ENCODE measurements around the gene SSPN.

SSPN gene

DNA sequence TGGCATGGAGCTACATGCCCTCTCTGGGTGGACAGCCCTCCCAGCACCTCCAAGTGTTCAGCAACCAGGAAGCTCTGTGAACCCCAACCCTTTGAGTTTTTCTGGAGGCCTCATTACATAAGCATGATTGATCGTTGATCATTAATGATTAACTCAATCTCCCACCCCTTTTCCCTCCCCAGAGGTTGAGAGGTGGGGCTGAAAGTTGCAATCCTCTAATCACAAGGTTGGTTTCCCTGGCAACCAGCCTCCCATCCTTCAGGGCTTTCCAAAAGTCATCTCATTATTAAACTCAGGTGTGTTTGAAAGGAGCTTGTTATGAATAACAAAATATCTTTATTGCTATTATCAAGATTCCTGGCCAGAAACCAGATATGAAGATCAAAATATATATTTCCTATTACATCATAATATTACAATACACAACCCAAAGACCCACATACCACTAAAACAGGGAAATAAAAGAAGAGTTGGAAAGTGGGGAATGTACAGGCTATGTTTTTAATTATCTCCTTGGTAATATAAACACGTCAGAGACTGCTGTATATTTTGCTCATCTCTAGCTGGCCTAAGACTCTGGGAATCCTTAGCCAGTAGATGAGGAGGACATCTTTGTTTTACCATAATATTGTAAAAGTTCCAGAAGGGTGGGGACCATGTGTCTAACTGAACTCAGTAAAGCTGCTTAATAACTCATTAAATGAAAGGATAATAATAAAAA is 73.6 kb downstream of the SSPN start:
- no peak for FAIRE-seq

DNA sequence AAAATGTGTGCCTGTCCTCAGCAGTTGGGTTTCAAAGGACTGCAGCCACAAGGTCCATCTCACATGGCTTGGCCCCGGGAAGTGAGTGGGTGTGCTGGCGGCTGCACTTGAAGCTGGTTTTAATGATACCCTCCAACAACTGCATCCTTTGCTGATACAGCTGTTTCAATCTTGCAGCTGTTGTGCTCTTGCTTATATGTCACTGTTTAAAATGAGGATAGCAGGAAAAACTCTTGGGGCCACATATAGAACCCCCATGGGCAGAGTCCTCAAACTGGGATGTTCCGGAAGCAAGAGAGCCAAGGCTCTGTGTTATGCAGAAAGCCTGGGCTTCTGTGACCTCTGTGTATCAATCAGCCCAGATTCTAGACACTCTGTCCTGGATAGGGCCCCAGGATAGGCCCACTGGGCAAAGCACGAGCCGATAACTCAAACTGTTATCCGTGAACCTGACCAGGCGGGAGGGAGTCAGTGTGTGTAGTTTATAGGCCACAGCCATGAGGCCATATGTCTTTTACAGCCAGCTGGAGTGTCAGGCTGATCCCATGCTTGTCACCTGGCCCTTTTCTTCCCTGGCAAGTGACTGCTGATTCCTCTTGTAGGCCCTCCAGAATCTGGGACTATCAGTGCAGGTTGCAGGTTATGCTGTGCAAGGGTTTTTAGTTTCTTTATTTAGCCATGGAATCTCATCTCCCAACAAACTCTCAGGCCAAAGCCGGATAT is 74.3 kb downstream of the SSPN start:
- FAIRE-seq, result no peak

DNA sequence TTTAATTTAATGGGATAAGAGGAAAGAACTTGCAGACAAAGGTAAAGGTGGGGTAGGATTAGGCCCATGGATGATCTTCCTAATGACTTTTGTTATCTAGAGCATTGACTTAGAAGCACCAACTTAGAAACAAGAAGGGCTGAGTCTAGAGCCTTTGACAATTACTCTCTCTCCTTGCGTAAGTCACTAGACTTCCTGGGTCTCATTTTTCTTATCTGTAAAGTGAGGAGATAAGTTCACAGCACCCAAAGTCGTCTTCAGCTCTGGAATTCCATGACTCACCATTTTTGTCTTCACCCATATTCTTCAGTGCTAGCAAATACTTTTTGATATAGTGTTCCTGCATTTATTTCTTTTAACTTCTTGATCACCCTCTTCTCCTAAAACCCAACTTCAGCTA is 75.7 kb downstream of the SSPN start:
- no peak for FAIRE-seq

DNA sequence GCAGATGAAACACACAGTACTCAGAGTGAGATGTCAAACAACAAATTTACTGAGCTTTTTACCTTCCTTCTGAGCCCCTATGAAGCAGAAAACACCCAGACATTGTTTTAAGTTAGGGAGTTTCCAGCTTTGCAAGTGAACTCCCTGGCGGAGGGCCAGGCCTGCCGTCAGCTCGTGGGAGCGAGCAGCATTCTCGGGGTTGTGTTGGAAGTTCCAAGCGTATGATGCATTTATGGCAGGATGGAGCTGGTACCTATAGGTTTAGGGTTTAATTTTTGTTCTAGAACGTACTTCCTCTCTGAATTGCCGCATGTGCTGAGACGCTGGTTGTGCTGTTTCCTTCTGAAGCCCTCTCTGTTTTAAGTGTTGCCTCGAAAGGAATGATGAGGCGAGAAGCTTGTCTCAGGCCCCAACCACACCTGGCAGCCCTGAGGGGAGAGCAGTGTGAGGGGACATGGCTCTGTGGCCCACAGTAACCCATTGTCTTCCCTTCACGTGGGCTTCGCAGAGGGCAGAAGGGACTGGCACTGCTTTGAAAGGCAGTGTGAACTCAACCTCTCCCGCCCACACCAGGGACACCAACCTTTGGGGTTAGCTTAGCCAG is 76.6 kb downstream of the SSPN start:
- FAIRE-seq, result no peak

DNA sequence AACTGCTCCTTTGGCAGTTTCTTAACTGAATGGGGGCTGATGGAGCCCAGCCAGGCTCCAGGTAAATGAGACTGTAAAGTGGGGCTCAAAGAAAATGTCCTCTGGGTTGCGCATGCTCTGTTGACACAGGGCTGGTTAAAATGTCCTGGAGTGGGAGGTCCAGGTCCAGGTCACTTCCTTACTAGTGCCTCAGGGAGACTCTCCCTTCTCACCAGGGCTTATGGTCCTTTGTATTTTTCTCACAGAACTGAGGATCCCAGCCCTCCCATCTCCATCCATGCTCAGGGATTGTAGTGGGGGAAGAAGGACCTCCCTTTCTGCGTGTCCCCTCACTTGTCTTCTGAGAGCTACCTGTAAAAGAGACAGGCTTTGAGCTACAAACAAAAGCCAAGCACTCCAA is 77.5 kb downstream of the SSPN start:
- no peak for FAIRE-seq

DNA sequence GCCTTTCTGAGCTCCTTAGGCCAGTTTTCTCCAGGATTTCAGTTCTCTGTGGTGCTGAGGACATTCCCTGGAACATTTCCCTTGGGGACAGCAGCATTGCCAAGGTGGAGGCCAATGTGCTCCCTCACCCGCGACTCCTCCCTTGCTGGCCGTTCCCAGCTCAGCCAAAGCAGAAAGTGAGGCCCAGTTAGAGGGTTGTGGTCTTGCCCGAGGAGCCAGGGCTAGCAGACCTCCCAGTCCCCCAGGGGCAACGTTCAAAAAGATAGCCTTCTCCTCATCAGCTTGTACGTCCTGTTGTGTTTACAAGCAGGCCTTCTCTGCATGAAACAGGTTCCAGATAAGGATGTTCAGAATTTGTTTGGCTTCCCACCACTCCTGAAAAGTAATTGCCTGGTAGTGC is 78.4 kb downstream of the SSPN start:
- FAIRE-seq, result no peak

DNA sequence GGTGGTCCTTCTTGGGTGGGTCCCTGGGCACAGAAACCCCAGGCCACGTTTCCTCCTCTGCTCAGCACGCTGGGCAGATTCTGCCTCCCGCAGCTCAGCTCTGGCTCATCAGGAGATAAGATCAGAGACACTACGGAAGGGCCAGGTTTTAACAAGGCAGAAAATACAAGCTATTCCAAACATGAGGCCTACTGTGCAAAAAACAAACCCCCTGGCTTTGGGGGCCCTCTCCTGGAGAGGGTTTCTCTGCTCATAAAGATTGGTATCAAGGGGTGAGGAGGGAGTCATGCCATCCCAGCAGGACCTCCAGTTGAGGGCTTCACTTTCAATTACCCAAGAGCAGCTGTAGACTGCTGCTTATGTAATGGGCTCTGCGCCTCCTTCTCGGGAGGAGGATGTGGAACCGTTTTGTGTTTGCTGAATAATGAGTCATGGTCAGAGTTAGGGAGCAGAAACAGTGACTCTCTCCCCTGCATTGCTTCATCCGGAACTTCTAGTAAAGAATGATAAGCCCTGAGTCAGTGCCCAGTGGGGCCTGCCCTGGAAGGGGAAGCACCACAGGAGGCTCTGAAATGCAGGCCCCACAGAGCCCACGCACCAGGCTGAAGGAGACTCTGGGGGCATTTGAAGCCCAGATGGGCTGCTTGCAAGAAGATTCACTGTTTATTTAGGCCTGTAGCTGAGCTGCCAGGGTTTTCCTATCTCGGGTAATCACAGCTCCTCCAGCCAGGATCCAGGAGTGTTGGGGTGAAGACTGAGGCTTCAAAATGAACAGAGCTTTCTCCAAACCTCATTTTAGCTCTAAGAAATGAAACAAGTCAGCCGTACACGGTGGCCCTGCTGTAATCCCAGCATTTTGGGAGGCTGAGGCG is 79.3 kb downstream of the SSPN start:
- FAIRE-seq, result no peak

DNA sequence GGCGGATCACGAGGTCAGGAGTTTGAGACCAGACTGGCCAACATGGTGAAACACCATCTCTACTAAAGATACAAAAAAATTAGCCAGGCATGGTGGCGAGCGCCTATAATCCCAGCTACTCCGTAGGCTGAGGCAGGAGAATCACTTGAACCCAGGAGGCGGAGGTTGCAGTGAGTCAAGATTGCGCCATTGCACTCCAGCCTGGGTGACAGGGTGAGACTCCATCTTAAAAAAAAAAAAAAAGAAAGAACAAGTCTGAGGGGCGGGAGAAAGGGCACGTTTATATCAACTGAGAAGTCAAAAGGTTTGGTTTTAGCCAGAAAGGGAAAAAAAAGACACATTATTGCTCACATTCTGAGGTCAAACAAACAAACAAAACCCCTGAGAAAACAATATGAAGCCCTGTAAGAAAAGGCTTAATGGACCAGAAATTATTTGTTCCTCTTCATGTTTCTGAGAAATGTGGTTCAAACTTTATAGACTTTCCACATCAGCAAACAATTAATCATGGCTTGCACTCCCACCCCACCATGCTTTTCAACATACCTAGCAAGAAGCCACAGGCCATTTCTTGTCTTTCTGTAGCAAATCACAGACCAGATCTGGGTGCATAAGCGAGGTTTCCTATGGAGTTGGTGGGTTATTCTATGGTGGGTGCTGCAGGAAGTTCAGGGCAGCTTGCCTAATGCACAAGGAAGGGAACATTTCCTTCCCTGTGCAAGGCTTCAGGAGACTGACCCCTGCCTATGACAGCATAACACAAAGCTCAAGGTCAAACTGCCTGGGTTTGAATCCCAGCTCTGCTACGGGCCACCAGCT is 80.1 kb downstream of the SSPN start:
- FAIRE-seq, result no peak

DNA sequence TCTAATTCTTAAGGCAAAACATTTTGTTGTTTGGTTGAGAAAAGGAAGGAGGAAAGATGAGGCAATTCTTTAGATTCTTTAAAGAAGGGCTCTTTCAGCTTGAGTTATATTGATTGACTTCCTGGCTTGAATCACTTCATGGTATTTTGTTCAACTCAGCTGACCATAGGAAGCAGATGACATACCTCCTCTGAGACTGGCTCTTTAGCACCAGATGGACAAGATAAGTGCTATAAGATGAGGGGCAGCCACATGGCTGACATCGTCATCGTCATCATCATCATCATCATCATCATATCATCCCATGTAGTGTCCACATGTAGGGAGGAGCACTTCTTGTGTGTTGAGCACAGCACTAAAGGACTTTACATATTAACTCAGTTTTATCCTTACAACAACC is 81.3 kb downstream of the SSPN start:
- FAIRE-seq, result no peak

DNA sequence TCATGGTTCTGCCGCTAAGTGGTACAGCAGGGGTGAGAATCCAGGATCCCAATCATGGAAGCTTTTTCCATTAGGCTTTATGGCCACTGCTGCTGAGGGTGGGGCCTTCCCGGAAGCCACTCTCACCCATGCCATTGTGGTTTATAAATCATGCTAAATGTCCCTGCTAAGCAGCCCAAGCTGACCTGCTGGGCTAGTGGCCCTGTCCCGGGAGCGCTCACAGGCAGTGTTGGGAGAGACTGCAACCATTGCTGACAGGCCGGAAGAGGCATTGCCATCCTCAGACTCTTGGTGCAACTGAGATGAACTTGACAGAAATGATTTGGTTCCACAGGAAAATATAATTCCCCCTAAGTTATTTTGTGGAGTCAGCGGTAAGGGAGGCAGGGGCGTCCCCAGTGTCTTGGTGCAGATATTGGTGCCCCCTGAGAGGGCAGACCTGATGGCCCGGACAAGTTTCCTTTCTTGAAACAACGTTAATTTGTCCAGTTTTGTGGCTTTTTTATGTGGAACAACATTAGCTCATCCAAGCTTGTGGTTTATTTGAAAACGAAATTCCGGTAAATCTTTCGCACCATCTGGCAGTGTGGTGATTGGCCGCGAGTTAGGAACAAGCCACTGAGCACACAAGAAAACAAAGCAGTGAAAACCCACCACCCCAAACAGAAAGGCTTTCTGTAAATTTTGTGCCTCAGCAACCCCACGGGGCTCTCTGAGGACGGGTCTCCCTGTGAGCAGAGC is 82.3 kb downstream of the SSPN start:
- FAIRE-seq, result no peak

DNA sequence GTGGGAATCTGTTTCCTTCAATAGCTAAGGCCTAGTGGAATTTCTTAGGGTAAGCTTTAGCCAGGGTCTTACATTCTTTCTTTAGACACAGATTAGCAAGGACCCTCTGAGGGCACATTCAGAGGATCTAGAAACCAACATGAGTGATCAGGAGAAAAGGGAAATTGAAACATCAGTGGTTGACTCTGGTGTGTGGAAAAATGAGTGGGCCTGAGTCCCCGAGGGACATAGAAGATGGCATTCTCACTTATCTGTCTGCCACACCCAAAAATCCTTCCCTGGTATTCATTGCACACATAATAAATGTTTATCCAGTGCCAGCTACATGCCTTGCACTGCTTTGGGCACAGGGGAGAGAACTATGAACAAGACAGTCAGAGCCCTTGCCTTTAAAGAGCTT is 82.9 kb downstream of the SSPN start:
- no peak for FAIRE-seq

DNA sequence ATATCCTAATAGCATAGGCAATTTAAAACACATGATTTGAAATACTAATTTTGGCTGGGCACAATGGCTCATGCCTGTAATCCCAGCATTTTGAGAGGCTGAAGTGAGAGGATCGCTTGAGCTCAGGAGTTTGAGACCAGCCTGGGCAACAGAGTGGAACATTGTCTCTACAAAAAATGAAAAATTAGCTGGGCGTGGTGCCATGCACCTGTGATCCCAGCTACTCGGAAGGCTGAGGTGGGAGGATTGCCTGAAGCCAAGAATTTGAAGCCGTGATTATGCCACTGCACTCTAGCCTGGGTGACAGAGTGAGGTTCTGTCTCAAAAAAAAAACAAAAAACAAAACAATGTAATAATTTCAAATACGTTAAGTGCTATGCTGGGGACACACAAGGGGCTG is 83.3 kb downstream of the SSPN start:
- FAIRE-seq, result no peak

DNA sequence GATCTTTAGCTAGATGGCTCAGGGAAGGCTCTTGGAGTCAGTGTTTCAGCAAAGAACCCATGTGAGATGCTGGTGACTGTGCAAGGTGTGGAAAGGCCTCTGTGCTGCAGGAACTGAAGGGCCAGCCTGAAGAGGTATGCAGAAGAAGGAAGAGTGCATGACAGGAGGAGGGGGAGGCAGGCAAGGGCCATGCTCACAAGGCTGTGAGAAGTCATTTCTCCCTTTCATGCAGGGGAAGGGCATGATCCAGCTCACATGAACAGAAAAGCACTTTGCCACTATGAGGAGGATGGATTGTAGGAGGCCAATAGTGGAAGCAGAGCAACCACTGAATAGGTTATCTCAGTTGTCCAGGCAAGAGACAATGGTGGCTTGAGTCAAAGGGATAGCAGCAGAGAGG is 83.7 kb downstream of the SSPN start:
- no peak for FAIRE-seq

DNA sequence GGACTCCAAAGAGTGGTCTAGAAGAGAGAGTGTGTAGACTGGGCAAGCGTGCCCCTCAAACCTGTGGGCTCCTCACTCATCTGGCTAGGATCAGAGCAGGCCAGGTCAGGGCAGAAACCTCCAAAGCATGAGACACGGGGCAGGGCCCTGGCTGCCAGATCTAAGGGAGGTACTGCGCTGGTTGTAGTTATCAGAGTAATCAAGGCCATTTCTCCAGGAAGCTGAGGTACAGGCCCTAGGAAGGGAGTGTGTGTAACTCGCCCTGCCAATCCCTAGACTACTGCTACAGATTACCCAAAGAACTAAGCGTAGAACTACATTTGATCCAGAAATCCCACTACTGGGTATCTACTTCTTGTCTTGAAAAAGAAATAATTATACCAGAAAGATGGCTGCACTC is 84.5 kb downstream of the SSPN start:
- FAIRE-seq, result no peak

DNA sequence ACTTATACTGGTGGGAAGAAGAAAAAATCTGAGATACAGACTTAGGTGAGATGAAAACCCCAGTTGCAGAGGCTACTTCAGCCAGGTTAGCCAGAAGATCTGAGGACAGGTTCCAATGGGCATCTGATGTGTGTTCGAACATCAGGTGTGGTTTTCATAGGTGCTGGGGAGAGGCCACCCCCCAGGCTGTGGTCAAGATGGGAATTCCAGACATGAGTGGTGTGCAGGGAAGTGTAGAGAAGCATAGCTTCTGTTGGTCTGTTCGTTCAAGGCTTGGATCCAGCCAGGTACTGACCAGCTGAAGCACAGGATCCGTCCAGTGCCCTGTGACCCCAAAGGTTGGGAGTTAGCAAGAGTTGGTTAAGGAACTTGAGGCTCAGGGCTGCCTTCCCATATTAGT is 85.5 kb downstream of the SSPN start:
- FAIRE-seq, result no peak

DNA sequence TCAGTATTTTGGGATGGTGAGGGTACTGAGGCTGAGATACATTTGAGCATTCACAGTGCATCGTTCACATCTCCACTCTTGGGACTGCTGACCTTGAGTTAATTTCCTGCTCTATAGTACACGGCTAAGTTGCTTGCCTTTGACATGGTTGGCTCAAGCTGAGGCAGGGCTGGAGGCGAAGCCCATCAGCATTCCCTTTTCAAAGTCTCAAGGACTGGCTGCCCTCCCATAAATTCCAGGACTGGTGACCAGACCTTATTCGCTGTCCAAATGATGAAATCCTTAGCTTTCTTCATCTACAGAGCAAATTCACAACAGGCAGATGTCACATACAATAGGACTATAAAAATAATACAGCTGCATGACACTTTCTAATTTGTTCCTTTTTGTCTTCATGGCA is 85.9 kb downstream of the SSPN start:
- FAIRE-seq, result no peak

DNA sequence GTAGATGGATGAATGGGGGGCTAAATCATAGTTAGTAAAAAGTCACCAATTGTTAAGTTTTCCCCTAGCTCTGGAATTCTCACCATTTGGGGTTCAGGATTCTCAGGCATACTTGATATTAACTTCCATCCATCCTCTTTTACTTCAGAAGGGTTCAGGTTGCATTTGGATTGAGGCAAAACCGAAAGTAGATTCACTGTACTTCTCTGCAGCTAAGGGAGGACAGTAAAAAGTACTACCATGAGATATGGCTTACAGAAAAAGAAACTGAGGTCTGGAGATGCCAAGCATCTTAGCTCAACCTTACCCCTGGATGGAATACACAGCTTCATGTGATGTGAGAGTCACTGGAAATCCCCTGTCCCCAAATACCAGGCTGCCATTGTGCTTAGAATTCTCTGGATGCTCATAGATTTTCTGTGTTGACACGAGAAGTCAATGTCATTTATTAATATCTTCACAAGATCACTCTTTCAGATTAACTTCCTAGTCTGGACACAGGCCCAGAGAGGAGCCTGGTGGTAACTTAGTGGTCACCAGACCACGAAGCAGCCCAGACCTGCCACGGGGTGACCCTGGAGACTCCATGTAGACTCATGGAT is 87.1 kb downstream of the SSPN start:
- no peak for FAIRE-seq

DNA sequence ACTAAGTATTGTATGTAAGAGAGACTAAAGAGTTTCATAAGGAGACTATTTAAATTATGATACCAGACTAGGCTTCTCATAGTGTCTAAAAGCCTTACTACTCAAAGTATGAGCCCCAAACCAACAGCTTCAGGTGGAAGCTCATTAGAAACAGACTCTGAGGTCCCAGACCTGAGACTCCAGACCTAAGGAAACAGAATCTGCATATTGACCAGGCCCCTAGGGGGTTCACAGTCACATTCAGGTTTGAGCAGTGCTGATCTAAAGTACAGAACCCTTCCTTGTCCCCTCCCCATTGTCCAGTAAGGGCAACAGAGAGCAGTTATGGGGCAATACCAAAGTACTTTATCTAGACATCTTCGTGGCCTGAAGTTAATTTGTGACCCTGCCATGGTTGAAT is 87.7 kb downstream of the SSPN start:
- no peak for FAIRE-seq

DNA sequence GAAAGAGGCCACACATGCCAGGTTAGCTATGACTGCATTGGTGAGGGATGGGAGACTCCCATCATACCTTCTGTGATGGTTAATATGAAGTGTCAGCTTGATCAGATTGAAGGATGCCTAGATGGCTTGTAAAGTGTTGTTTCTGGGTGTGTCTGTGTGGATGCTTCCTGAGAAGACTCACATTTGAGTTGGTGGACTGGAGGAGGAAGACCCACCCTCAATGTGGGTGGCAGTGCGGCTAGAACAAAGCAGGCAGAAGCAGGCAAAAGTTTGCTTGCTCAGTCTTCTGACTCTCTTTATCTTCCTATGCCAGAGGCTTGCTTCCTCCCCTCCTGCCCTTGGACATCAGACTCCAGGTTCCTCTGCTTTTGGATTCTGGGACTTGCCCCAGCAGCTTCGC is 88.2 kb downstream of the SSPN start:
- FAIRE-seq, result no peak

DNA sequence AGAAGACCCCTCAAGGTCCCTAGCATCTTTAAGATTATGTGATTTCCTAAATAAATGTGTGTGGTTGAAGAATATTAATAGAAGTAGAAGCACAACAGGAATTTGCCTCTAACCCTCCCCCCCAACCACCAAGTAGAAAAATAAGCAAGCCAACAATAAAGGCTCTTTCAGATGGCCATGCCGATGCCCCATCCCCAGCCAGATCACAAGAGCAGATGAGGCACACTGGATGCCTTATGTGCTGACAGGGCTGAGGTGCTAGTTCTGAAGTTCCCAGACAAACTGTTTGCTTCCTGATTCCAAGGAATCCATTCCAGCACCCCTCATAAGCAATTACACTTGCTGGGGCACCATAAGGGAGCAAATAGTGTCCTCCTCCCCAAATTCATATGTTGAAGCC is 90.0 kb downstream of the SSPN start:
- no peak for FAIRE-seq

DNA sequence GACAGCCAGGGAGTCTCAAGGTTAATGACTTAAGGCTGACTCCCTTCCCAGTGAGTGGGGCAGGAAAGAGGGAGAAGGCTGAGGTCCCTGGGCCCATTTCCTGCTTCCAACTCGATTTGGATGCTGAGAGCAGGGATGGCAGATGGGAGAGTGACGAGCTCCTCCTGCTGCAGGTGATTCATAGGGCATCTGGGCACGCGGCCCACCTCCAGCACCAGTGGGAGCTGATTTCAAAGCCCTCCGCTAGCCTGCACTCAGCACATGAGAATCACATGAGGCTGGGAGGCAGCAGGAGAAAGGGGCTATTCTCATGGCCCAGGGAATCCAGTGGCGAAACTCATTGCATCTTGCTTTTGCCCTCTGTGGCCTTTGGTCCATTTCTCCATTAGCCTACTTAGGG is 90.8 kb downstream of the SSPN start:
- FAIRE-seq, result no peak

Data from colon (tissue), 2 donors.